CD4-positive, alpha-beta T cell treated with Interleukin-15 for 4 hours (primary cell): Measurements from ENCODE around the gene TRAPPC5.

Experiments
- DNase-seq: peaks from one replicate; pipeline ENCODE4 v3.0.0-alpha.2; 2020; ENCODE audit warnings: low spot score

Gene TRAPPC5

DNA sequence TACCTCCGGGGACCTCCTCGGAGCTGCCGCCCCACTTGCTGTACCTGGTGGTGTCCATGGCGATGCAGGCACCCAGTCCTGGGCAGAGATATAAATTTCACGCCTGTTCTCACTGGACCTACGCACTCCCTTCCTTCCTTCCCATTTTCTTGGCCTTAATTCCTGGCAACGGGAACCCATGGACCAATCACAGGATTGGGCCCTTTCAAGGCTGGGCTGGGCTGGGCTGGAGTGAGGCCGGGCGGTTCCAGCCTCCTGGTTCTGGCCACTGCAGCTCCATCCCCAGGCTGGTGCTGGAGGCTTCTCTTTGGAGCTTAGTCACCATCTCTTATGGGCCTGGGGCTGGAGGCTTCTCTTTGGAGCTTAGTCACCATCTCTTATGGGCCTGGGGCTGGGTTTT, 51.4 kb downstream of the TRAPPC5 start, which contains the start of gene CLEC4G:
TSS of gene CLEC4G (minus strand) at position 66 of the 400 bp plus-strand sequence. CDS start at position 58, 8 bp downstream.
- DNase-seq = no peak

DNA sequence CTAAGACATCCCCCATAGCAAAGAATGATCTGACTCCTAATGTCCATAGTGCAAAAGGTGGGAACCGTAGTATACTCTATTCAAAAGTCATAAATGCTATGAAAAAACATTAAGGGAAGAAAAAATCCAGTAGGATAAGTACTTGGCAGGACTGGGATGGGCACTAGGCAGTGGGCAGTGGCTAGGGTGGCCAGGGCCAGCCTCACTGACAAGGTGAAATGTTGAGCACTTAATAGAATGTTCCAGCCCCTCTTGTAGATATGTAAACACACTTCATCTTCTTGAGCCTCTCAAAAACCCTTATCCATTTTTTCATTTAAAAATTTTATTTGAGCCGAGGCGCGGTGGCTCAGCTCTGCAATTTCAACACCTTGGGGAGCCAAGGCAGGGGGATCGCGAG, 52.7 kb downstream of the TRAPPC5 start:
- DNase-seq = no peak

DNA sequence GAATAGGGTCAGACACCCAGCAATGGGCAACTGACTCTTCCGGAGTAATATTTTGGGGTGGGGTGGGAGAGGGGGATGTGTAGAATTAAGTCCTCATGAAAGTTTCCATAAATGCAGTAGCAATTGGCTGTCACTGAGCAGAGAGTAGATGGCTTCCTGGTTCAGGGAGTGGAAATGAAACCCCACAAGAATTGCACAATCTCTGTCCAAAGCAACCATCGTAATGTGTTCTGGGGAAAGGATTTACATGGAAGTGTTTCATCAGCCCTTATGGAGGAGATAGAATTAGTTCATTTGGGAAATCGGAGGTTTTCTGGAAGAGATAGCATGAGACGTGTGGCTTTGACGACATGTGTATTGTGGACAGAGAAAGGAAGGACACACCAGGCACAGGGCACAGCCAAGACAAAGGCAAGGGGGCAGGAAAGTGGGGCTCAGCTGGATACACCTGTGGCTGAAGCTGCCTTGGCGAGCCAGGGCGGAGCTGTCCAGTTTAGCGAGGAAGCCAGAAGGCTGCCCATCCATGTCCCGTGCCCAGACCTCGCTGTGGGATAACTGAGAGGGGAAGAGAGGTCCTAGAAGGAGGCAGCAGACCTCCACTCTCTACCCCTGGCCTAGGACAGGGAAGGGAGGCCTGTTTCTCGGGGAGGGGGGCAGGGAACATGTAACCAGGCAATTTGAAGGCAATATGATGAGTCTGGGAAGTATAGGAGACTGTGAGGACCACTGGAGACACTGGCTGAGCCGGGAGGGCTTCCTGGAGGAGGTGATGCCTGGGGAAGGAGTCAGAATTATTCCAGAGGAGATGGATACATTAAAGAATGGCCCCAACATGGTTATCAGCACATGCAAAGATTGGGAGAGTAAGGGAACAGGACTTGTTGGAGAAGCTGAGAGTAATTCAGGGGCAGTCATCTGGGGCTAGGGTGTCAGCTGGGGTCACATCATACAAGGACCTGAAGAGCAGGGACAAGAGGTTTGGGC, 53.9 kb downstream of the TRAPPC5 start:
- DNase-seq = no peak

DNA sequence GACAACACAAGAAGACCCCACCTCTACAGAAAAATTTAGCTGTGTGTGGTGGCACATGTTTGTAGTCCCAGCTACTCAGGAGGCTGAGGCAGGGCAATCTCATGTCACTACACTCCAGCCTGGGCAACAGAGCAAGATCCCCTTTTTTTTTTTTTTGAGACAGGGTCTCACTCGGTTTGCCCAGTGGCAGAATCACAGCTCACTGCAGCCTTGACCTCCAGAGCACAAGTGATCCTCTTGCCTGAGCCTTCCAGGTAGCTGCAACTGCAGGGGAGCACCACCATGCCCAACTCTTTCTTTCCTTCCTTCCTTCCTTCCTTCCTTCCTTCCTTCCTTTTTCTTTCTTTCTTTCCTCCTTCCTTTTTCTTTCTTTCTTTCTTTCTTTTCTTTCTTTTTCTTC, 55.5 kb downstream of the TRAPPC5 start:
- no peak for DNase-seq

DNA sequence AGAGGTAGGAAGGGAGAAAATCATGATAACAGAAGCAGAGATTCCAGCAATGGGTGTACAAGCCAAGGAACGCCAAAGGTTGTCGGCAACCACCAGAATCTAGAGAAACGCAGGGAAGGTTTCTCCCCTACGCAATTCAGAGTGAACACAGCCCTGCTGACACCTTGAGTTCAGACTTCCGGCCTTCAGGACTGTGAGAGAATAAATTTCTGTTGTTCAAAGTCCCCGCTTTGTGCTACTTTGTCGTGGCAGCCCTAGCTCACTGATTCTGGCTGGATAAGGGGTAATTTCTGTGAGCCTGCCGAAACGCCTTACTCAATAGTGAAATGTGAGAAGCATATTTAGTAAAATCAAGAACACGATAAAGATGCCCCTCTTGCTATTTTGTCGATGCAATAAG, 56.6 kb downstream of the TRAPPC5 start:
- DNase-seq = no peak
